HepG2 (cell line): ENCODE measurements around the gene TRMT1. TPM values are rescaled to one million over a fixed set of nuclear protein-coding genes. Genes with fewer than 3 reads are reported as not detected.

Experiments
- BATF2 ChIP-seq: sonication (generic); formaldehyde crosslinking; IDR thresholded peaks from 2 replicates; pipeline ENCODE4 v1.8.0; 2022; ENCODE audit warnings: mild to moderate bottlenecking, missing genetic modification reagents, moderate library complexity
- CREM ChIP-seq, 2 experiments: sonication (generic) in 1 of 2; formaldehyde crosslinking in 1 of 2; IDR thresholded peaks; 2 replicates each; pipeline versions ENCODE4 v1.4.0 to v1.6.1; 2016 to 2020; ENCODE audit warnings: antibody characterized with exemption in 1 of 2, mild to moderate bottlenecking in 1 of 2, missing genetic modification reagents in 1 of 2
- ERF ChIP-seq: IDR thresholded peaks from 2 replicates; pipeline ENCODE4 v1.6.1; 2018; ENCODE audit warnings: missing biosample characterization, missing genetic modification reagents
- FOXP1 ChIP-seq, 2 experiments: fragments of 450-650 bp in 1 of 2; IDR thresholded peaks; 2 replicates each; pipeline ENCODE4 v1.6.1; 2017 to 2018; ENCODE audit warnings: antibody characterized with exemption in 1 of 2
- GATAD1 ChIP-seq: IDR thresholded peaks from 2 replicates; pipeline ENCODE4 v1.6.1; 2016; ENCODE audit warnings: missing genetic modification reagents, missing compliant biosample characterization
- GLI4 ChIP-seq: sonication (generic); formaldehyde crosslinking; IDR thresholded peaks from 2 replicates; pipeline ENCODE4 v1.5.1; 2020; ENCODE audit warnings: missing genetic modification reagents, mild to moderate bottlenecking, moderate library complexity, borderline replicate concordance
- KMT2A ChIP-seq: sonication (generic); formaldehyde crosslinking; IDR thresholded peaks from 2 replicates; pipeline ENCODE4 v1.4.0; 2020; ENCODE audit warnings: missing genetic modification reagents
- MAF1 ChIP-seq: sonication (generic); formaldehyde crosslinking; IDR thresholded peaks from 2 replicates; pipeline ENCODE4 v1.5.0; 2020; ENCODE audit warnings: missing genetic modification reagents, borderline replicate concordance
- MLLT10 ChIP-seq: sonication (generic); formaldehyde crosslinking; IDR thresholded peaks from 2 replicates; pipeline ENCODE4 v1.4.0; 2020; ENCODE audit warnings: missing genetic modification reagents
- NKX3-1 ChIP-seq: sonication (generic); formaldehyde crosslinking; IDR thresholded peaks from 2 replicates; pipeline ENCODE4 v1.5.0; 2020; ENCODE audit warnings: missing genetic modification reagents
- NR3C1 ChIP-seq: sonication (generic); formaldehyde crosslinking; IDR thresholded peaks from 2 replicates; pipeline ENCODE4 v1.4.0; 2020; ENCODE audit warnings: missing genetic modification reagents
- PLRG1 ChIP-seq: fragments of 450-650 bp; conservative IDR thresholded peaks from 2 replicates; pipeline ENCODE4 v1.6.1; 2016
- RAD51 ChIP-seq: fragments of 450-650 bp; IDR thresholded peaks from 2 replicates; pipeline ENCODE4 v1.6.1; 2016; ENCODE audit warnings: borderline replicate concordance
- RBM39 ChIP-seq: fragments of 200-400 bp; formaldehyde crosslinking; IDR thresholded peaks from one replicate; pipeline ENCODE4 v1.6.1; 2018; ENCODE audit warnings: antibody characterized with exemption, mild to moderate bottlenecking, low read depth, low read length; ENCODE audit not compliant: poor library complexity, severe bottlenecking
- SRSF4 ChIP-seq: fragments of 200-400 bp; formaldehyde crosslinking; IDR thresholded peaks from one replicate; pipeline ENCODE4 v1.6.1; 2018; ENCODE audit warnings: mild to moderate bottlenecking, low read depth, low read length, moderate library complexity; ENCODE audit not compliant: poor library complexity, severe bottlenecking
- SRY ChIP-seq: sonication (generic); formaldehyde crosslinking; IDR thresholded peaks from 2 replicates; pipeline ENCODE4 v1.8.0; 2022; ENCODE audit warnings: mild to moderate bottlenecking, missing genetic modification reagents
- TEF ChIP-seq: sonication (generic); formaldehyde crosslinking; IDR thresholded peaks from 2 replicates; pipeline ENCODE4 v1.5.0; 2020; ENCODE audit warnings: missing genetic modification reagents
- ZBTB38 ChIP-seq: sonication (generic); formaldehyde crosslinking; IDR thresholded peaks from 2 replicates; pipeline ENCODE4 v1.5.1; 2020; ENCODE audit warnings: mild to moderate bottlenecking, missing genetic modification reagents
- ZFP41 ChIP-seq: sonication (generic); formaldehyde crosslinking; IDR thresholded peaks from 2 replicates; pipeline ENCODE4 v1.4.0; 2020; ENCODE audit warnings: mild to moderate bottlenecking, missing genetic modification reagents, borderline replicate concordance
- ZIK1 ChIP-seq: sonication (generic); formaldehyde crosslinking; IDR thresholded peaks from 2 replicates; pipeline ENCODE4 v1.5.0; 2020; ENCODE audit warnings: mild to moderate bottlenecking, low read depth, missing genetic modification reagents, borderline replicate concordance
- ZNF136 ChIP-seq: sonication (generic); formaldehyde crosslinking; IDR thresholded peaks from 2 replicates; pipeline ENCODE4 v1.8.1; 2022; ENCODE audit warnings: low read depth, mild to moderate bottlenecking, moderate library complexity, missing genetic modification reagents
- ZNF570 ChIP-seq: sonication (generic); formaldehyde crosslinking; IDR thresholded peaks from 2 replicates; pipeline ENCODE4 v1.4.0; 2020; ENCODE audit warnings: mild to moderate bottlenecking, missing genetic modification reagents, borderline replicate concordance
- ZNF749 ChIP-seq: sonication (generic); formaldehyde crosslinking; IDR thresholded peaks from 2 replicates; pipeline ENCODE4 v1.8.0; 2022; ENCODE audit warnings: mild to moderate bottlenecking, missing genetic modification reagents, moderate library complexity, borderline replicate concordance
- ZNF768 ChIP-seq: sonication (generic); formaldehyde crosslinking; IDR thresholded peaks from 2 replicates; pipeline ENCODE4 v1.4.0; 2020; ENCODE audit warnings: missing genetic modification reagents
- ZNF790 ChIP-seq: sonication (generic); formaldehyde crosslinking; IDR thresholded peaks from 2 replicates; pipeline ENCODE4 v1.8.0; 2022; ENCODE audit warnings: missing genetic modification reagents, mild to moderate bottlenecking, borderline replicate concordance
- ZSCAN12 ChIP-seq: sonication (generic); formaldehyde crosslinking; IDR thresholded peaks from 2 replicates; pipeline ENCODE4 v1.9.0; 2021; ENCODE audit warnings: mild to moderate bottlenecking, missing genetic modification reagents
- polyA plus RNA-seq, 8 experiments: library from polyadenylated mRNA; depleted of rRNA in 3 of 8; stranded (reverse) in 7 of 8; unstranded in 1 of 8; fragments of >200 nt; fragmentation: Illumina TruSeq in 4 of 8; extraction: Trizol in 4 of 8; gene quantifications; 2 replicates each; pipeline versions ENCODE4 v1.2.1 to v1.2.3, GENCODE V29; 2011 to 2016; ENCODE audit warnings: low read depth in 4 of 8, missing spikeins in 1 of 8, mixed read lengths in 1 of 8; ENCODE audit not compliant: insufficient read depth in 1 of 8
- total RNA-seq, 5 experiments: library from RNA; depleted of rRNA; stranded (reverse); fragments of >200 nt; fragmentation: Illumina TruSeq; extraction: Trizol; gene quantifications; 2 replicates each; pipeline ENCODE4 v1.2.3, GENCODE V29; 2016; ENCODE audit warnings: low read depth in 1 of 5
- TF ChIP-seq, protein P1 (sequence below): sonication (generic); formaldehyde crosslinking; IDR thresholded peaks from 2 replicates; pipeline ENCODE4 v1.8.1; 2023; ENCODE audit warnings: missing genetic modification reagents, inconsistent platforms, borderline replicate concordance

The TRMT1 gene
- total and polyA plus RNA-seq, 2 of the 13 experiments (the other 11 are each of a cell fraction or from before 2014, with no cell fraction given), result 35.5 to 44.1 TPM

DNA sequence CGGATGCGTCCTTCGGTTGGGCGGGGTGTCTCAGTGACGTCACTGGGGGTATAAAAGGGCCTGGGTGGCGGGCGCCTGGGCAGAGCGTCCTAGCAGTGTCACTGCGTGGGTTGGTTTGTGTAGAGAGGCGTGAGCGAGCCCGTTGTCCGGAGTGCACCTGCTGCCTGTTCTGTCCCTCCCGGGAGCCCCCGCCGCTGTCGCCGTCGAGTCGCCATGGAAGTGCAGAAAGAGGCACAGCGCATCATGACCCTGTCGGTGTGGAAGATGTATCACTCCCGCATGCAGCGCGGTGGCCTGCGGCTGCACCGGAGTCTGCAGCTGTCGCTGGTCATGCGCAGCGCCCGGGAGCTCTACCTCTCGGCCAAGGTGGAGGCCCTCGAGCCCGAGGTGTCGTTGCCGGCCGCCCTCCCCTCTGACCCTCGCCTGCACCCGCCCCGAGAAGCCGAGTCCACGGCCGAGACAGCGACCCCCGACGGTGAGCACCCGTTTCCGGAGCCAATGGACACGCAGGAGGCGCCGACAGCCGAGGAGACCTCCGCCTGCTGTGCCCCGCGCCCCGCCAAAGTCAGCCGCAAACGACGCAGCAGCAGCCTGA is 36.5 kb upstream of the TRMT1 start (continued):
- TF ChIP-seq, protein P1, sequence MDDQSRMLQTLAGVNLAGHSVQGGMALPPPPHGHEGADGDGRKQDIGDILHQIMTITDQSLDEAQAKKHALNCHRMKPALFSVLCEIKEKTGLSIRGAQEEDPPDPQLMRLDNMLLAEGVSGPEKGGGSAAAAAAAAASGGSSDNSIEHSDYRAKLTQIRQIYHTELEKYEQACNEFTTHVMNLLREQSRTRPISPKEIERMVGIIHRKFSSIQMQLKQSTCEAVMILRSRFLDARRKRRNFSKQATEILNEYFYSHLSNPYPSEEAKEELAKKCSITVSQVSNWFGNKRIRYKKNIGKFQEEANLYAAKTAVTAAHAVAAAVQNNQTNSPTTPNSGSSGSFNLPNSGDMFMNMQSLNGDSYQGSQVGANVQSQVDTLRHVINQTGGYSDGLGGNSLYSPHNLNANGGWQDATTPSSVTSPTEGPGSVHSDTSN (CRISPR knock-in tag), result no peak
- TF ChIP-seq RAD51, result no peak
- peak; percentile 97 for TF ChIP-seq ZBTB38 (CRISPR knock-in tag)
- no peak for TF ChIP-seq ZNF570 (CRISPR knock-in tag)
- 0 out of 2 replicates have a peak, but pooled peaks have one; percentile 56 for TF ChIP-seq ZNF790
- TF ChIP-seq NKX3-1 (CRISPR knock-in tag), result peak; percentile 63; the same call in 1 of the 2 replicates
- TF ChIP-seq ZNF768, result no peak
- TF ChIP-seq NR3C1 (CRISPR knock-in tag), result no peak
- no peak for TF ChIP-seq PLRG1
- peak; percentile 35; the same call in 1 of the 2 replicates for TF ChIP-seq BATF2 (CRISPR knock-in tag)
- TF ChIP-seq GLI4 (CRISPR knock-in tag), result no peak; the same call in 1 of the 2 replicates
- TF ChIP-seq MLLT10 (CRISPR knock-in tag), result no peak
- peak; percentile 15 for TF ChIP-seq RBM39
- TF ChIP-seq SRY (CRISPR knock-in tag), result peak; percentile 13; the same call in 1 of the 2 replicates
- TF ChIP-seq SRSF4, result no peak
- TF ChIP-seq ZSCAN12 (CRISPR knock-in tag), result 0 out of 2 replicates have a peak, but pooled peaks have one; percentile 27
- TF ChIP-seq ZFP41 (CRISPR knock-in tag), result no peak
- no peak for TF ChIP-seq ZIK1 (CRISPR knock-in tag)
- TF ChIP-seq GATAD1 (CRISPR knock-in tag), result peak; percentile 58; the same call in 1 of the 2 replicates
- TF ChIP-seq MAF1 (CRISPR knock-in tag), result peak; percentile 86; the same call in 1 of the 2 replicates
- peak; percentile 78; the same call in 1 of the 2 replicates for TF ChIP-seq TEF
- TF ChIP-seq CREM (IDR thresholded peaks at IDR 0.05), result peak; percentile 93
- no peak for TF ChIP-seq CREM (CRISPR knock-in tag; IDR thresholded peaks at IDR 0.05)
- no peak; the same call in 1 of the 2 replicates for TF ChIP-seq KMT2A (CRISPR knock-in tag)
- TF ChIP-seq ZNF136 (CRISPR knock-in tag), result 0 out of 2 replicates have a peak, but pooled peaks have one; percentile 30
- no peak for TF ChIP-seq FOXP1 (IDR thresholded peaks at IDR 0.05)
- TF ChIP-seq FOXP1 (CRISPR knock-in tag; IDR thresholded peaks at IDR 0.05), result peak; percentile 30; the same call in 1 of the 2 replicates
- peak; percentile 56 for TF ChIP-seq ERF (CRISPR knock-in tag)
- peak; percentile 52; the same call in 1 of the 2 replicates for TF ChIP-seq ZNF749
